ENCODE measurements around the gene RC3H1.
"Not testable (repeated sequence)": the region's sequence is repeated elsewhere in the genome, so short reads cannot be mapped to it uniquely, and the experiment has no call there.

RC3H1 gene

GRCh38 chr1:173930541-173930940 lies 91.6 kb downstream of the RC3H1 start:
- DNase-seq: not testable (repeated sequence)

DNA sequence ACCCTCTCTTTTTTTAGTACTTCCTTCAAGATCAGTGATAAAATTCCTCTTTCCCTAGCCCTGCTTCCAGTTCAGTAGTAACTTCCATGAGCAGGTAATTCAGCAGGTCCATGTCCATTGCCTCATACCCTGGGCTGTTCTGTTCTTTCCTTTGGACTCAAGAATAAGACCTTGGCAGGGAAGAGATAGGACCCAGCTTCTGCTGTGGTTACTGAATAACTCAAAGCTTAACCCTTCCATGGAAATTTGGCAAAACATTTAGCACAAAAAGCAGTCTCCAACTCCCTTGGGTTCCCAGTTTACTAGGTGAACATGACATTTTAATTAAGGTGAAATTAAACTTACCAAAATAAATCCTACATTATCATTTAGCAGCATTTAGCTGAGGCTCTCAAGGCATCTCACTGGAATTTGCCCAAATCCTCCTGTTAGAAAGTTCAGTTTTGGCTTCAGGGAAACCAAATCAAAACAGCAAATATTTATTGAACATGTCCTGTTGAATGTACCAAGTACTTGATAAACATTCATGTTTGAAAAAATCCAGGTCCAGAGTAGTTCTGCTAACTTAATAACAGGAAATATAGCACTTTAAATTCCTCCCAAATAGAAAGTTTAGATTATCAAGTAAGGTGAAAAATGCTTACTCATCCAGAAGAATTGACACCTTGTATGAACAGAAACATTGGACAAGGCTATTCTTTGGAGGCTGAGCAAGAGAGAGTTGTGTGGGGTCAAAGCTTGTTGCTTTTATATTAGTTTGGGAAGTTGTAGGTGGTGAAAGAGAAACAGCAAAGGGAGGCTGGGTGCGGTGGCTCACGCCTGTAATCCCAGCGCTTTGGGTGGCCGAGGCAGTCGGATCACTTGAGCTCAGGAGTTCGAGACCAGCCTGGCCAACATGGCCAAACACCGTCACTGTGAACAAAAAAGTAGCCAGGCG lies 96.6 kb downstream of the RC3H1 start:
- DNase-seq: no peak

- no peak for DNase-seq
Observed at GRCh38 chr1:173920861-173921260, 101.3 kb downstream of the RC3H1 start.

DNA sequence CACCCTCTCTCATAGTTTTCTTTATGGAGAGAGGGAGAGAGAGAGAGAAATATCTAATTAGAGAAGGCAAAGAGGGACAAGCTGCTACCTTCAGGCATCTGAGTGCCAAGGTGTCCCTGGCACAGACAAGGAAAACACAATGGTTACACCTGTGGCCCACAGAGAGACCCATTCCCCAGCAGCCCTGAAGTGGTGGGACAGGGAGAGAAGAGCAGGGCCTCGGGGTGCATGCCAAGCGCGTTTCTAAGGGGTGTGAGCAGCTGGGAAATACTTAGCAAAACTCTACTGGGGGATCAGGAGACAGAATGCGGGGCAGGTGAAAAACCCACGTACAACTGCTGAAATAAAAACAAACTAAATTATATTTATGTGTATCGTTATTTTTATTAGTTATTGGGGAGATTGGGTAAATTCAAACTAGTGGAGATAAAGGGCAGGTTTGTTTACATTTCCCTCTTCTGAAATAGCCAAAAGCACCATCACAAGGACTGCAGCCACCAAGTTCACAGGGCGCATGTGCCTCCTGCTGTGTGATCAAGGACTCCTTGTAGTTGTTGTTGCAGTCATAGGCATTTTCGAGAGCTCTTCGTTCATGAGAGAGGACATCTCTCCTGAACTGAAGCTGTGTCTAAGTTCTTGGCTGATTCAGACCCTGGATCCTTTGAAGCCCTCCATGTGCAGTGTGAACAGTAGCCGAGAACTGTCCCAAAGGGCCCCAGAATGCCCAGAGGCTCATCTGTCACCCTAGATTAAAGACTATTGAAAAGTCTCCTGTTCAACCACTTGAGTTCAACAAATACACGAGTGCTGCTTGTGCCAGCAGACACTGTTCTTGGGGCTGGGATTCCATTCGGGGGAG lies 104.3 kb downstream of the RC3H1 start:
- no peak for DNase-seq

DNA sequence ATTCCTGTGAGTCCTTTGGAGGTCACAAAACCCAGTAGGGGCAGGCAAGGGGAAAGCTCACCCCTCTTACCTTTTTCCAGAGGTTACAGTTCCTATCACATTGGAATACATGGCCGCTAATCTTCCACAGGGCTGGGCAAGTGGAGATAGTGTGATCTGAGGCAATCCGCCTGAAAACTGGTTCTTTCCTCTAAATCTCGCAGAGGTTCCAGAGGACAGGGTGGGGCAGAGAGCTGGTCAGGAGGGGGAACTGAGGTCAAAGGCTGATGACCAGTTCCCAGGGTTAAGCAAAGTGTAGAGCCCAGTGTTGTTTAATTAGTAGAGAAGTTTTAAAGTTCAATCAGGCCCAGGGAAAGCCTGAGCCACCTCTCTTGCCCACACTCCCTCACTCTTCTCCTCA lies 105.0 kb downstream of the RC3H1 start, which contains the start of gene SERPINC1:
Gene SERPINC1 (minus strand): TSS at position 179 of the 400 bp plus-strand sequence. CDS start 68 bp downstream, at position 111.
- DNase-seq: no peak

DNA sequence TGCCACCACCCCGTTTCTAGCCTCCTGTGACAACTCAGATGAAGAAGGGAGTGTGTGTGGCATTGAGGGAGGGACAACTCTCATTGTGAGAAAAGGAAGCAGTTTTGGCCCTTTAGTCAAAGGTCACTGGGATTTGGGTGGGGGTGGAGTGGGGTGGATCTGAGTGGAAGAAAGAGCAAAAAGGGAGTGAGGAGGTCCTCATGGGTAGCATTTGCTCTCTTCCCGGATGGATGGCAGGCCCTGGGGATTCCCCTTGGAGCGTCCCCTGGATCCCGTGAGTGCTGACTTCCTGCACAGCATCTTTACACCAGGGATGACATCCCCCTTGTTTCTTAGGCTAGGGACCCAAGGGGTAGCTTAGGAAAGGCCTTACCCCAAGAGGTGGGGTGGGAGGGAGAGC lies 105.5 kb downstream of the RC3H1 start:
- no peak for DNase-seq

GRCh38 chr1:173915596-173915995 lies 106.6 kb downstream of the RC3H1 start:
- no peak for DNase-seq

GRCh38 chr1:173914366-173914871 lies 107.7 kb downstream of the RC3H1 start:
- DNase-seq: no peak

- no peak for DNase-seq
Observed at GRCh38 chr1:173913111-173913510, 109.0 kb downstream of the RC3H1 start.

DNA sequence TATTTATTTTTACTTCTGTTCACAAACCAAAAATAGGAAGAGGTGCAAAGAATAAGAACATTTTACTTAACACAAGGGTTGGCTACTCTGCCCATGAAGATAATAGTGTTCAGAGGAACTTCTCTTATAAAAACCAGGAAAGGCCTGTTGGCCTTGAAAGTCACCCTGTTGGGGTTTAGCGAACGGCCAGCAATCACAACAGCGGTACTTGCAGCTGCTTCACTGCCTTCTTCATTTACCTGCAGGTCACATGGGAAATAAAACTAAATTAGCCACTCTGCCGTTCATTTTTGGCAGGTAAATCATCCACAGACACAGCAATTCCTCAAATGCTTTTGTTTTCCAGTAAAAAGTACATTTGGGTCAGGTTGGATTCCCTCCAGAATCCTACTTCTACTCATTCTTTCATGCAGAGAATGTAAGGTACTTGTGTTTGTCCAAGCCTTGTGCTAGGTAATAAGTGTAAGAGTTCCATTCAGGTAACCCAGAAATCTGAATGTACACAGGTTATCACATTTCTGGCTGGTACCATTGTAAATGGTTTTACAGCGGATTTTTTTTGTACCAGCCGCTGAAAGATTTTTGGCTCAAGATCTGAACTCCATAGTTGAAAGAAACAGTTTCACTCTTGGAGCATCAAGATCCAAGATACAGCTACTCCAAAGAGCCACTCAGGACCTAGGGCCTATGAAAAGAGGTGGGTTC lies 118.2 kb downstream of the RC3H1 start:
- no peak for DNase-seq

- DNase-seq: no peak
Observed at GRCh38 chr1:173900992-173901391, 121.2 kb downstream of the RC3H1 start.

DNA sequence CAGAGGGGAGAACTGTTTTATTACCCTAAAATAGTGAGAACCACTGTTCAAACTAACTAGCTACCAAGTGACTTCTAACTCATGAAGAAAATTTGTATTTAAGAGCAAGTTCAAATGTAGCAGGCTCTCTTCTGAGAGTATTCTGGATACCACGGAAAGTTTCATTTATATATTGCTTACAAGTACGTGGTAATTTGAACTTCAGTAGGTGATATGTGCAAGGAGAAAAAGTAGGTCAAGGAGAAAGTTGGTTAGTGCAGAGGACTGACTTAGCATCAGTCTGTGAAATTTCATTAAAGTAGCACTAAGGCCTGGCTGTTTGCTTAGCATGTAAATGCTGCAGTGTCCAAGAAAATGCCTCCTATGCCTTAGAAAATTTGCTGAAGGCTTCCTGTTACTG lies 121.7 kb downstream of the RC3H1 start:
- no peak for DNase-seq

- DNase-seq: no peak
Observed at GRCh38 chr1:173894189-173894588, 128.0 kb downstream of the RC3H1 start.

- no peak for DNase-seq
Observed at GRCh38 chr1:173893611-173894010, 128.5 kb downstream of the RC3H1 start.

GRCh38 chr1:173889885-173890284 lies 132.3 kb downstream of the RC3H1 start:
- no peak for DNase-seq

GRCh38 chr1:173888749-173889148 lies 133.4 kb downstream of the RC3H1 start:
- no peak for DNase-seq

DNA sequence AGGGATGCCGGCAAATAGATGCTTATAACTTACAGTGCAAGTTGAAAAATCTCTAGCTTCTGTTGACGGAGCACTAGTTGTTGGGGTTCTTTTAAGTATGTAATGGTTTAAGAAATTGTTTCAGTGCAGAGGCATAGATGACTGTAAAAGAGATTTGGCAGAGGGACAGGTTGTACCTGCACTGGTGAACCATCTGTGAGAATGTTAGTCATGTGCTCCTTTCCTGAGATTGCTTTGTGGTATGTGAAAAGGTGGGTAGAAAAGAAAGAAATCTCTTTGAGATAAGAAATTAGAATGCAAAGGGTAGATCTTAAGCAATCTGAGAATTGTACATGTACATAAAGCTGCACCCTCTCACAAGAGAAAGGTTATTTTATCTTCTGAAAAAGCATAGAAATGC lies 134.5 kb downstream of the RC3H1 start:
- DNase-seq: no peak

DNA sequence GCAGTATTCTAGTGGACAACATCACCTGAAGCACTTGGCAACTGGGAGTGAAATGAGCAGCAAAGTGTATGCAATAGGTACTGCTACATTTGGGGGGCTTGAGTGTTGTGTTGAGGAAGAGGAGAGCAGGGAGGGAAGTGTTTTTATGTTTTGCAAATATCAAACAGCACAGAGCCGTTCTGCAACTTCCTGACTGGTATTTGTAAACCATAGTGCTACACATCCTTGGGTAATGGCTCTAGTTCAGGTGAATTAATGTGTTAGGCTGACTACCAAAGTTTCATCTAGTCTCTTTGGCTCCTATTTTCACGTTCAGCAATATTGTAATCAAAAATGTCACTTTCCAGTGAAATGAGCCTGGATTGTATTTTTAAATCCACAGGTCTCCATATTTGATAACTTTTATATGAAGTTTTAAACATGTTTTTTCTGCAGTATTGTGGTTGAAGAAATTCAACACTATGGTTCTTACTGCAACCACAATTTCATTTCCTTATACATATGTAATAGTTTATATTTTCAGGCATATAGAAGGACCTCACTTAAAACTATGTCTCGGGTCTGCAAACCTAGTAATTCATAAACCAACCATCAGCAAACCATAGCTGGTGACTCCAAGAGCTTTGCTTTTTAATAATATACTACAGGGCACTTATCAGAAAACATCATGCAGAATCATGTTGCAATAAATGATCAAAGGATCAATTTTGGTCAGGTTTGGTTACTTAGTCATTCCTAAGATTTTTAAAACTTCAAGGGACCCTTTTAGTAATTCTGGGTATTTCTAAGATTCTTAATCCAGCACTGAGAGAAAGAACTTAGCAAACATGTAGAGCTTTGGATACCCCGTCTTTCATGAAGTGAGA lies 135.2 kb downstream of the RC3H1 start:
- no peak for DNase-seq

- DNase-seq: no peak
Observed at GRCh38 chr1:173884701-173885100, 137.5 kb downstream of the RC3H1 start.

All from activated effector memory CD4-positive, alpha-beta T cell treated with Interleukin-2 at 50 U/mL for 16 hours (primary cell).